GM23248 (cell line): ENCODE data around the gene PLA2G7.

Source experiments
- EZH2 ChIP-seq: fragments of 200-600 bp; sonication (generic); IDR thresholded peaks from 2 replicates; pipeline ENCODE4 v1.6.1; 2018; ENCODE audit warnings: antibody characterized with exemption, mild to moderate bottlenecking; ENCODE audit not compliant: insufficient read depth, poor library complexity, severe bottlenecking
- EZH2phosphoT487 ChIP-seq: fragments of 200-600 bp; sonication (generic); IDR thresholded peaks from 2 replicates; pipeline ENCODE4 v1.6.1; 2018; ENCODE audit warnings: antibody characterized with exemption, moderate library complexity, mild to moderate bottlenecking, low read depth; ENCODE audit not compliant: insufficient read depth

- TF ChIP-seq EZH2phosphoT487: no peak
- no peak for TF ChIP-seq EZH2
These were observed 67.8 kb downstream of the PLA2G7 start for GRCh38 chr6:46667377-46667776.
